CD4-positive, alpha-beta memory T cell (primary cell): ENCODE measurements around the gene DHRS4L2. TPM values are rescaled to one million over a fixed set of nuclear protein-coding genes. Genes with fewer than 3 reads are reported as not detected.
"Not testable (repeated sequence)": the region's sequence is repeated elsewhere in the genome, so short reads cannot be mapped to it uniquely, and the experiment has no call there.

ENCODE experiments used
- CTCF ChIA-PET: fragments of 350-600 bp; sonication (Branson Sonifier 250); formaldehyde crosslinking; loops from one replicate; lab custom pipeline; 2021; ENCODE audit warnings: inconsistent platforms; ENCODE audit not compliant: partially characterized antibody; lab: Charles Lee
- POLR2A ChIA-PET: fragments of 350-600 bp; sonication (Branson Sonifier 250); formaldehyde crosslinking; loops from one replicate; lab custom pipeline; 2021; ENCODE audit not compliant: partially characterized antibody; lab: Charles Lee
- DNase-seq, 5 donors: peaks; one replicate each; pipeline versions ENCODE4 v3.0.0 to v3.0.0-alpha.2; 2020 to 2022; ENCODE audit warnings: mixed read lengths in 1 of 5
- H3K27ac ChIP-seq: one replicate; pipeline ENCODE4 v1.7.0; 2013; ENCODE audit warnings: low read depth, low read length
- H3K27me3 ChIP-seq: 2 replicates; pipeline ENCODE4 v1.7.0; 2013; ENCODE audit warnings: mild to moderate bottlenecking, low read length, moderate library complexity; ENCODE audit not compliant: insufficient read depth
- H3K36me3 ChIP-seq: 2 replicates; pipeline ENCODE4 v1.7.0; 2013; ENCODE audit warnings: mild to moderate bottlenecking, low read length, moderate library complexity; ENCODE audit not compliant: insufficient read depth
- H3K4me1 ChIP-seq: 2 replicates; pipeline ENCODE4 v1.7.0; 2013; ENCODE audit warnings: mild to moderate bottlenecking, low read length, moderate library complexity; ENCODE audit not compliant: insufficient read depth
- H3K4me3 ChIP-seq, 2 donors: one replicate each; pipeline ENCODE4 v1.7.0; 2013; ENCODE audit warnings: low read length in 2 of 2, mild to moderate bottlenecking in 1 of 2
- H3K9me3 ChIP-seq, 2 donors: one replicate each; pipeline ENCODE4 v1.7.0; 2013; ENCODE audit warnings: low read length in 2 of 2, control low read depth in 1 of 2; ENCODE audit not compliant: control insufficient read depth in 1 of 2
- H3K27ac Mint-ChIP-seq, 7 donors: one replicate each; pipeline ENCODE4 v1.8.0; 2020 to 2021; ENCODE audit warnings: mixed read lengths in 7 of 7, mild to moderate bottlenecking in 6 of 7, inconsistent platforms in 3 of 7, moderate library complexity in 3 of 7
- H3K27me3 Mint-ChIP-seq, 2 donors: one replicate each; pipeline ENCODE4 v1.8.0; 2020 to 2021; ENCODE audit warnings: mixed read lengths in 2 of 2
- H3K36me3 Mint-ChIP-seq, 2 donors: one replicate each; pipeline ENCODE4 v1.8.0; 2020 to 2021; ENCODE audit warnings: mixed read lengths in 2 of 2, inconsistent platforms in 1 of 2, mild to moderate bottlenecking in 1 of 2
- H3K4me1 Mint-ChIP-seq, 4 donors: one replicate each; pipeline ENCODE4 v1.8.0; 2020 to 2021; ENCODE audit warnings: mixed read lengths in 4 of 4, mild to moderate bottlenecking in 1 of 4
- H3K4me3 Mint-ChIP-seq, 8 donors: one replicate each; pipeline ENCODE4 v1.8.0; 2020 to 2021; ENCODE audit warnings: mixed read lengths in 8 of 8, mild to moderate bottlenecking in 7 of 8, moderate library complexity in 6 of 8, inconsistent platforms in 3 of 8
- H3K9me3 Mint-ChIP-seq, 8 donors: one replicate each; pipeline ENCODE4 v1.8.0; 2020 to 2021; ENCODE audit warnings: mixed read lengths in 8 of 8, mild to moderate bottlenecking in 5 of 8, inconsistent platforms in 3 of 8, moderate library complexity in 1 of 8
- intact Hi-C: fragments of 100-400 bp; cut with micrococcal nuclease; formaldehyde crosslinking; loops from one replicate; pipeline ENCODE4 v1.15.1; 2023
- polyA plus RNA-seq, 2 donors: library from polyadenylated mRNA; unstranded; fragments of 300-500 nt; fragmentation: Illumina TruSeq; gene quantifications; one replicate each; pipeline ENCODE4 v1.2.3, GENCODE V29; 2021
- total RNA-seq, 2 experiments: library from RNA; stranded (reverse); gene quantifications; one replicate each; pipeline ENCODE4 v1.2.3, GENCODE V29; 2021

Gene DHRS4L2
- total and polyA plus RNA-seq, 4 experiments from 2014 or later, result 13.3 to 19.6 (median 17.7) TPM

DNA sequence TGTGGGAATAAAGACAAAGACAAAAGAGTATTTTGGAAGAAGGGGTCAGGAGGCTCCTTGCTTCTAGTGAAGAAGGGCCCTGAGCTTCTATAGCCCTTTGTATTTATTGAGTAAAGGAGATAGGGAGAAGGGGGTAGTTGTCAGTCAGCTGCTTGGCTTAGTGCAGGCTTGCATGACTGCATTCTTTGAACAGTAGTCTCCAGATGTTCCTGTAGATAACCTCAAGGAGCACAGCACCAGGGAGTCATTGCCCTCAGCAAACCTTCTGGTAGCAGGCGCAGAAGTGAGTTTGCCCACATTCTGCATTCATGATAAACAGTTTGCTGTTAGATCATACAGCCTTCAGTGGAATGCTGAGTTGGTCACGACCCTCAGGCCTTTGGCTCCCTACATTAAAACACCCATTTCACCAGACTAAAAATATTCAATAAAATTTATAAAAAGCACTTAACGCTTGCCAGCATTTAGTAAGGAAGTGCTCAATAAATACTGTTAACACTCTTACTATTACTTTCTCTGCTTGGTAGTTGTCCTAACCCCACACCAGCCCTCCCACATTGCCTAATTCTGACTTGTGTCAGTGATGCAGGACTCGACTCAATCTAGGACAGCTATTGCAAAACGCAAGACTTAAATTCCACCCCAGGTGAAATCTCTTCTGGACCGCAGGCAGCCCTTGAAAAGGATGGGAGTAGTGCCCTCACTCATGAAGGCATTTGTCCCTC, 38.2 kb upstream of the DHRS4L2 start:
- H3K27ac Mint-ChIP-seq, result no peak overlapping the region
- peaks cover 25% of the 10 kb centered on the region for H3K4me1 ChIP-seq
- H3K27ac ChIP-seq, result no peak overlapping the region
- DNase-seq, result no peak
- POLR2A ChIA-PET, result no interaction called here
- H3K9me3 Mint-ChIP-seq, result peaks cover 0 to 6% (median 2%) of the 10 kb centered on the region in 8 donors
- no peaks in the 10 kb centered on the region for H3K27me3 ChIP-seq
- intact Hi-C loops, result loop anchor here (10.0 kb wide), 1 partner anchor 64 kb away; no protein-coding TSS in a partner anchor
- H3K36me3 Mint-ChIP-seq, result peaks cover 3 to 10% of the 10 kb centered on the region in 2 donors
- no peaks in the 10 kb centered on the region for H3K27me3 Mint-ChIP-seq
- no peaks in the 10 kb centered on the region for H3K9me3 ChIP-seq
- no peak overlapping the region for H3K4me3 Mint-ChIP-seq
- H3K36me3 ChIP-seq, result no peaks in the 10 kb centered on the region
- H3K4me1 Mint-ChIP-seq, result peaks cover 23 to 64% (median 46%) of the 10 kb centered on the region in 4 donors
- H3K4me3 ChIP-seq, result no peak overlapping the region
- CTCF ChIA-PET, result no interaction called here

DNA sequence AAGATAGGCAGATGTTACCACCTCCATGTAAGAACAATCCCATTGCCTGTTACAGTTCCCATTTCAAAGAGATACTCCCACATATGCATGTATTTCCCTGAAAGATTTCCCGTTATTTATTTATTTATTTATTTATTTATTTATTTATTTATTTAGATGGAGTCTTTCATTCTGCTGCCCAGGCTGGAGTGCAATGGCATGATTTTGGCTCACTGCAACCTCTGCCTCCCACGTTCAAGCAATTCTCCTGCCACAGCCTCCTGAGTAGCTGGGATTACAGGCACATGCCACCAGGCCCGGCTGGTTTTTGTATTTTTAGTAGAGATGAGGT, 37.6 kb upstream of the DHRS4L2 start:
- H3K27me3 ChIP-seq, H3K27me3 Mint-ChIP-seq, H3K36me3 ChIP-seq, H3K27ac Mint-ChIP-seq, H3K9me3 ChIP-seq, DNase-seq, POLR2A ChIA-PET, H3K4me3 ChIP-seq, H3K9me3 Mint-ChIP-seq, H3K27ac ChIP-seq: not testable (repeated sequence)
- peaks cover 3 to 13% of the 10 kb centered on the region in 2 donors for H3K36me3 Mint-ChIP-seq
- intact Hi-C loops, result loop anchor here (10.0 kb wide), 1 partner anchor 64 kb away; no protein-coding TSS in a partner anchor
- CTCF ChIA-PET, result interaction anchor here (1.6 kb wide), 1 partner anchor 14 kb away, joined by 5 read pairs; no protein-coding TSS in a partner anchor
- H3K4me3 Mint-ChIP-seq, result peak overlapping the region in 1 of 8 donors; percentile 61
- H3K4me1 ChIP-seq, result peaks cover 25% of the 10 kb centered on the region
- H3K4me1 Mint-ChIP-seq, result peaks cover 23 to 62% (median 43%) of the 10 kb centered on the region in 4 donors

DNA sequence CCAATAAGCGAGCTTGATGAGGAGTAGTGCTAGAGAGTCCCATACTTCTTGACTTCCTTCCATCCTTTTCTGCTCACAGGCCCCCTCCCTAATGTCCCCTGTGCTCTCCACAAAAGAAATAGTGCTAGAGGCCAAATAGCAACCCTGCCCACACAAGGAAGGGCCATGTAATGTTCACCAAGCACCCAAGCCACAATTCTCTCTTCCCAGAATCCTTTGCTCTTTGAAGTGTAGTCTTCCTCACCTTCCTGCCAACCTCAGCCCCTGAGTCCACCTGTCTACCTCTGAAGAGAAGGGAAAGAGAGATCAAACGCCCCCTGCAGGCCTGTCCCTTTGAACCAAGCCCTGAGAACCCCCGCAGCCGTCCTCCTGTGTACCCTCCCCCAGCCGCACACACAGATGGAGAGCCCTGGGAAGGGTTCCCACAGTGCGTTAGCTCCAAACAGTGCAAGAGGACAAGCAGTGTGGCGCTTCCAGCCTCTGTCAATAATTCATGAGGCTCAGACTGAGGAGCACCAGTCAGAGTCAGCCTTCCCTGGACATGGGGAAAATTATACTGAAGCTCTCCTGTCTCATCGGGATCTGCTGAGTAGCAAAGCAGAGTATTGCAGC, 37.0 kb upstream of the DHRS4L2 start:
- ChIA-PET POLR2A (no interaction called here), CTCF (interaction anchor here (1.0 to 1.6 kb wide), 2 partner anchors 15 to 320 kb away, joined by 4 to 5 read pairs; no protein-coding TSS in a partner anchor)
- Histone ChIP-seq H3K4me3 (no peak overlapping the region), H3K36me3 (no peaks in the 10 kb centered on the region), H3K9me3 (no peaks in the 10 kb centered on the region), H3K27me3 (no peaks in the 10 kb centered on the region), H3K4me1 (peaks cover 25% of the 10 kb centered on the region), H3K27ac (no peak overlapping the region)
- Mint-ChIP-seq H3K4me3 (peak overlapping the region in 4 of 8 donors; percentile 11 to 61 (median 32)), H3K27me3 (no peaks in the 10 kb centered on the region), H3K36me3 (peaks cover 3 to 16% of the 10 kb centered on the region in 2 donors), H3K4me1 (peaks cover 20 to 56% (median 38%) of the 10 kb centered on the region in 4 donors), H3K27ac (peak overlapping the region in 1 of 7 donors; percentile 24), H3K9me3 (peaks cover 0 to 6% (median 2%) of the 10 kb centered on the region in 8 donors)
- intact Hi-C loops, result loop anchor here (10.0 kb wide), 1 partner anchor 63 kb away; no protein-coding TSS in a partner anchor
- no peak for DNase-seq

DNA sequence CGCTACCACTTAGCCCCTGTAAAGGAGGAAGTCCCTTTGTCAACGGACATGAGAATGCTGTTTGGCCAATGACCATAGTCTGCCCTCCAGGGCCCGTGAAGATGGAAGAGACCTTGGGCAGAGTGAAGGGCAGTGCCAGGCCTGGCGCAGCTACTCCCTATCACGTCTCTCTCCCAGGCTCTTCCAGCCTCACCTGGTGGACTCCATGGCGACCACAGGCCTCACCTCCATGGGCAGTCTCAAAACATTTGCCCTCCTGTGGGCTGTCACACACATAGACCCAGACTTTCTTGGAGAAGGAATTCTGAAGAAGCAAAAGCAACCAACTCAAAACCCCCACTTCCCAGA, 35.6 kb upstream of the DHRS4L2 start:
- H3K36me3 ChIP-seq, H3K27me3 ChIP-seq, H3K9me3 ChIP-seq, DNase-seq, H3K27me3 Mint-ChIP-seq, H3K9me3 Mint-ChIP-seq: not testable (repeated sequence)
- H3K4me3 Mint-ChIP-seq, result peak overlapping the region; percentile 95 to 100 (median 98)
- CTCF ChIA-PET, result interaction anchor here (0.7 to 2.5 kb wide), 7 partner anchors 20 to 363 kb away, joined by 3 to 20 read pairs (median 5); no protein-coding TSS in a partner anchor
- Histone ChIP-seq H3K4me1 (peaks cover 25% of the 10 kb centered on the region), H3K27ac (peak overlapping the region; percentile 72), H3K4me3 (peak overlapping the region; percentile 74 to 82)
- intact Hi-C loops, result loop anchor here (10.0 kb wide), 1 partner anchor 62 kb away; no protein-coding TSS in a partner anchor
- peaks cover 14 to 42% (median 31%) of the 10 kb centered on the region in 4 donors for H3K4me1 Mint-ChIP-seq
- H3K27ac Mint-ChIP-seq, result peak overlapping the region; percentile 52 to 84 (median 77)
- POLR2A ChIA-PET, result interaction anchor here (0.7 to 1.8 kb wide), 4 partner anchors 23 to 364 kb away, joined by 3 to 6 read pairs (median 4); no protein-coding TSS in a partner anchor
- H3K36me3 Mint-ChIP-seq, result peaks cover 0 to 18% of the 10 kb centered on the region in 2 donors

DNA sequence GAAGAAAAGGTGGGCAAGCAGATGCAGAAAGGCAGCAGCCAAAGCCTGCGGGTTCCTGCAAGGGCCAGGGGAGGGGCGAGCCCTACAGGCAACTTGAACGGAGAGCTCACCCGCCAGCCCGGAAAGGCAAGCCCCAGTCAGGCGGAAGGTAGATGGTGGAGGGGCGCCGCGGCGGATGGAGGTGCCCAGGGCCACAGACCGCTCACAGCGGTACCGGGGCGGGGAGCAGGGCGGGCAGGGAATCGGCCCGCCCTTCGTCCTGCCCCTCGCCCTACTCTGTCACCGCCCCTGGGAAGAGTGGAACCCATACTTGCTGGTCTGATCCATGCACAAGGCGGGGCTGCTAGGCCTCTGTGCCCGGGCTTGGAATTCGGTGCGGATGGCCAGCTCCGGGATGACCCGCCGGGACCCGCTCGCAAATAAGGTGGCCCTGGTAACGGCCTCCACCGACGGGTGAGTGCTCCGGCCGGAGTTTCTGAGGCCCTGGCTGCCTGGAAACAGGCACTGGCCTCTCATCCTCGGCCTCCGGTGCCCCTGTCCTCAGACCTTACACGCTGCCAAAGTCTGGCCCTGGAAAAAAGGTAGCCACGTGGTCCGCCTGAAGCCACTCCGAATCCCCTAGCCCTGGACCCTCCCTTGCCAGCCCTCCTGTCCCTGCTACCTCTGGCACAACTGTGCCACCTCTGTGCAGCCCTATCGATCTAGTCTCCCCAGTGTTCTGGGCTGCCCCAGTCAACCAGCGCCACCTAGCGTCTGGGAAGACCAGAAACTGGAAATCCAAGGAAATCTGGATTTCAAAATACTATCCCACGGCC, 35.1 kb upstream of the DHRS4L2 start, which contains the start of gene DHRS4:
Gene DHRS4, plus strand, starts transcription at position 307 of the 815 bp plus-strand sequence. Its CDS starts 19 bp downstream, at position 326.
- H3K27me3 Mint-ChIP-seq, result no peaks in the 10 kb centered on the region
- Histone ChIP-seq H3K4me1 (peaks cover 25% of the 10 kb centered on the region), H3K27me3 (no peaks in the 10 kb centered on the region), H3K27ac (peak within 1 kb of the TSS; percentile 72), H3K9me3 (no peaks in the 10 kb centered on the region), H3K4me3 (peak within 1 kb of the TSS; percentile 74 to 82), H3K36me3 (no peaks in the 10 kb centered on the region)
- peaks cover 13 to 36% (median 27%) of the 10 kb centered on the region in 4 donors for H3K4me1 Mint-ChIP-seq
- peaks cover 0 to 18% of the 10 kb centered on the region in 2 donors for H3K36me3 Mint-ChIP-seq
- intact Hi-C loops, result loop anchor here (1.0 to 10.0 kb wide), 3 partner anchors 24 to 364 kb away; no protein-coding TSS in a partner anchor
- ChIA-PET CTCF (interaction anchor here (0.8 to 2.6 kb wide), 11 partner anchors 16 to 386 kb away, joined by 3 to 20 read pairs (median 4); no protein-coding TSS in a partner anchor), POLR2A (interaction anchor here (0.7 to 1.8 kb wide), 4 partner anchors 23 to 365 kb away, joined by 3 to 6 read pairs (median 4); no protein-coding TSS in a partner anchor)
- H3K4me3 Mint-ChIP-seq, result peak within 1 kb of the TSS; percentile 95 to 100 (median 98)
- peak within 1 kb of the TSS; percentile 84 to 98 (median 96) for H3K27ac Mint-ChIP-seq
- peak; percentile 74 to 85 (median 83) for DNase-seq
- H3K9me3 Mint-ChIP-seq, result peaks cover 0 to 6% (median 2%) of the 10 kb centered on the region in 8 donors

DNA sequence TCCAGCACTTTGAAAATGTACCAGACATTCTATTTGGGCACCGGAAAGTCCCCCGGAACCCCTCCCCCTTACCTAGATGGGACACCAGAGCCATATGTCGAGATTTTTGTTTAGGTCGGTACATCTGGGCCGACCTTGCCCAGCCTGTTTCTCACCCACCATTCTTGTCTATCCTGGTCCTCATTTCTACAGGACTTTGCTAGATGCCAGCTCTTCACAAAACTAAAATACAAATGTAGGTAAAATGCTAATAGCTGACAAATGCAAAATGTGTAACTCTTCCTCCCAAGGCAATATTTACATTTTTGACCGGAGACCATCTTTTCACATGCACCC, 34.5 kb upstream of the DHRS4L2 start:
- not testable (repeated sequence) for H3K9me3 ChIP-seq, H3K27me3 ChIP-seq, H3K27me3 Mint-ChIP-seq, H3K36me3 ChIP-seq, H3K9me3 Mint-ChIP-seq, DNase-seq
- CTCF ChIA-PET, result interaction anchor here (0.7 to 2.6 kb wide), 8 partner anchors 17 to 386 kb away, joined by 3 to 20 read pairs (median 4); no protein-coding TSS in a partner anchor
- Histone ChIP-seq H3K4me3 (peak overlapping the region; percentile 74 to 82), H3K27ac (peak overlapping the region; percentile 72), H3K4me1 (peaks cover 25% of the 10 kb centered on the region)
- H3K4me1 Mint-ChIP-seq, result peaks cover 9 to 31% (median 23%) of the 10 kb centered on the region in 4 donors
- POLR2A ChIA-PET, result interaction anchor here (1.8 kb wide), 1 partner anchor 53 kb away, joined by 6 read pairs; no protein-coding TSS in a partner anchor
- H3K4me3 Mint-ChIP-seq, result peak overlapping the region; percentile 95 to 100 (median 98)
- peak overlapping the region; percentile 84 to 98 (median 96) for H3K27ac Mint-ChIP-seq
- H3K36me3 Mint-ChIP-seq, result peaks cover 0 to 16% of the 10 kb centered on the region in 2 donors
- intact Hi-C loops, result loop anchor here (1.0 to 10.0 kb wide), 3 partner anchors 25 to 365 kb away; no protein-coding TSS in a partner anchor
